Muscle layer of duodenum (tissue), 2 donors: ENCODE data around the gene DCTD.

Experiments
- H3K27ac ChIP-seq: one replicate; pipeline ENCODE4 v1.7.0; 2013; ENCODE audit warnings: mild to moderate bottlenecking, low read length
- H3K27me3 ChIP-seq: one replicate; pipeline ENCODE4 v1.7.0; 2013; ENCODE audit warnings: low read depth, mild to moderate bottlenecking, control low read depth, low read length
- H3K36me3 ChIP-seq, 2 donors: one replicate each; pipeline ENCODE4 v1.7.0; 2013; ENCODE audit warnings: low read length in 2 of 2, control low read depth in 1 of 2, mild to moderate bottlenecking in 1 of 2; ENCODE audit not compliant: insufficient read depth in 2 of 2, control insufficient read depth in 1 of 2
- H3K4me1 ChIP-seq, 2 donors: one replicate each; pipeline ENCODE4 v1.7.0; 2013; ENCODE audit warnings: low read length in 2 of 2, mild to moderate bottlenecking in 2 of 2, control low read depth in 1 of 2, moderate library complexity in 1 of 2; ENCODE audit not compliant: insufficient read depth in 2 of 2, control insufficient read depth in 1 of 2
- H3K4me3 ChIP-seq, 2 donors: one replicate each; pipeline ENCODE4 v1.7.0; 2013; ENCODE audit warnings: low read length in 2 of 2, low read depth in 1 of 2, mild to moderate bottlenecking in 1 of 2
- H3K9me3 ChIP-seq, 2 donors: one replicate each; pipeline ENCODE4 v1.7.0; 2013; ENCODE audit warnings: low read length in 2 of 2, control low read depth in 1 of 2, mild to moderate bottlenecking in 1 of 2; ENCODE audit not compliant: control insufficient read depth in 1 of 2
- donor health status: healthy.

The DCTD gene

GRCh38 chr4:182853731-182854330, 63.4 kb downstream of the DCTD start:
- Histone ChIP-seq H3K9me3 (peaks cover 0 to 7% of the 10 kb centered on the region in 2 donors), H3K27me3 (no peaks in the 10 kb centered on the region), H3K4me1 (no peaks in the 10 kb centered on the region), H3K36me3 (no peaks in the 10 kb centered on the region), H3K27ac (no peak overlapping the region), H3K4me3 (no peak overlapping the region)

DNA sequence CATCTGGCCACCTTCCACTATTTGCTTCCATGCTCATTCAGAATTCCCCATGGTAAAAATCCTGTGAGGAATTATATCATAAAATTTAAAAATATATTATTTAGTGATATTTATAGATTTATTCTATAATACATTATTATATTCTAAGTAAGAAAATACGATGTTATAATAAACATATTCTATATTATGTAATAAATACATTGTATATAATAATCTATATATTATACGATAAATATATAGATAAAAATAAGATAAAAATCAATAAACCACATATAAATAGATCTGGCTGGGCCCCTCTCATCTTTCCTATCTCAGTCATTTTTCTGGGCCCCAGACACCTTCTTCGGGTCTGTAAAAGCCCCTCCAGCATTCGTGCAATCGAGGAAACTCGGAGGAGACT, 68.5 kb downstream of the DCTD start:
- Histone ChIP-seq H3K27me3 (no peaks in the 10 kb centered on the region), H3K4me3 (no peak overlapping the region), H3K4me1 (no peaks in the 10 kb centered on the region), H3K36me3 (no peaks in the 10 kb centered on the region), H3K27ac (no peak overlapping the region), H3K9me3 (peaks cover 0 to 7% of the 10 kb centered on the region in 2 donors)

DNA sequence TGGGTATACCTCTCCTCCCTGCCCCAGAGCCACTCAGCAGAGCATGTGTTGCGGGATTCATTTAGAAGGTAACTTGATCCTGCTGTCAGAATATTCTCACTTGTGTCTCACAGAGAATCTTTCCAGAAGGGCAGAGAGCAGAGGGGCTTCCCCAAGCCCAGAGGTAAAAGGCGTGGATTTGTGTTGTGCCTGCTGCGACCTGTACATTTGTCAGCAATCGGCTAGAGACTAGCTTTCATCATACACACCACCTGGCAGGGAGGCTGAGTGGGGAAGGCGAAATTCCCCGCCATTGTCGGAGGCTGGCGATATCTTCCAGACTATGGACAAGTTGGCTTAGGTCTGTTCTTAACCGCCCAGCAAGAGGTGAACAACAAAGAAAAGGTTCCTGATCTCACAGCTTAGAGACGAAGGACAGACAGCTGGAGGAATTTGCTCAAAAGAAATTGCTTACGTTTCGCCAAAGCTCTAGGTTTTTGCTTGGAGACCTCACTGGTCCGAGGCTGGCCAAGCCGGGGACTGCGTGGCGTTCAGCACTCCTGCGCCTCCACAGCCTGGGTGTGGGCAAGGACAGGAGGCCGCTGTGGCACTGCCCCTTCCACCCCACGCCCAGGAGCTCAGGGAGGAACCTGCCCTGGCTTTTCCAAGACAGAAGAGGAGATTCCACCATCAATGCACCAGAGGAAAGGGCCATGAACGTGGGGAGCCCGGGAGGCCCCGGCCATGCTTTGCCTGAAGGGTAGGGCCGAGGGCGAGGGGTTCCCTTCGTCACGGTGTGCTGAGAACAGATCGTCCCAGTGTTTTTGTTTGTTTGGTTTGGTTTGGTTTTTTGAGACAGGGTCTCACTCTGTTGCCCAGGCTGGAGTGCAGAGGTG, 69.4 kb downstream of the DCTD start:
- no peaks in the 10 kb centered on the region for H3K36me3 ChIP-seq
- H3K4me1 ChIP-seq: no peaks in the 10 kb centered on the region
- no peak overlapping the region for H3K4me3 ChIP-seq
- H3K27ac ChIP-seq: no peak overlapping the region
- H3K27me3 ChIP-seq: no peaks in the 10 kb centered on the region
- H3K9me3 ChIP-seq: no peaks in the 10 kb centered on the region

DNA sequence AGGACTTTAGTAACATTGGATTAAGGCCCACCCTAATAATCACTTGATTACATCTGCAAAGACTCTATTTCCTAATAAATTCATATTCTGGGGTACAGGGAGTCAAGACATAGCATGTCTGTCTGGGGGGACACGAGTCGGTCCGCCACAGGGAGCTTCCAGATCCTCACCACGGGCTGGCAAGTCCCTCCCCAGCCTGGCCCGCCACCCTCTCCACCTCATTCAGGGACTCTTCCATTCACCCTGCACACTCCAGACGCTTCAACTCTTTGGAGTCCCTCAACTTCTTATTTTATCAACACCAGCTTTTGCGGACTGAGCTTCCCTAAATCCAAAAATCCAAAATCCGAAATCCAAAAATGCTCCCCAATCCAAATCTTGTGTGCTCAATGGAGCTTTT, 71.2 kb downstream of the DCTD start:
- H3K27ac ChIP-seq: no peak overlapping the region
- H3K36me3 ChIP-seq: no peaks in the 10 kb centered on the region
- no peaks in the 10 kb centered on the region for H3K4me1 ChIP-seq
- no peaks in the 10 kb centered on the region for H3K27me3 ChIP-seq
- H3K9me3 ChIP-seq: peaks cover 0 to 3% of the 10 kb centered on the region in 2 donors
- H3K4me3 ChIP-seq: no peak overlapping the region

DNA sequence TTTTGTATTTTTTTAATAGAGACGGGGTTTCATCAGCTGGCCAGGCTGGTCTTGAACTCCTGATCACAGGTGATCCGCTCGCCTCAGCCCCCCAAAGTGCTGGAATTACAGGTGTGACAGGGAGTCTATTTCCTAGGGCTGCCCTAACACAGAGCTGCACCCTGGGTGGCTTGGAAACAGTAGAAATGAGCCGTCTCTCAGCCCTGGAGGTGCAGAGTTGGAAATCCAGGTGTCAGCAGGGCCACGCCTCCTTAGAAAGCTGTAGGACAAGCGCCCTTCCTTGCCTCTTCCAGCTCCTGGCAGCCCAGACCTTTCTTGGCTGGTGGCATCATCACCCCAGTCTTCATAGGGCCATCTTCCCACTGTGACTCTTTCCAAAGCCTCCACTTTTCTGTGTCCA, 71.6 kb downstream of the DCTD start:
- no peaks in the 10 kb centered on the region for H3K36me3 ChIP-seq
- H3K9me3 ChIP-seq: peaks cover 0 to 6% of the 10 kb centered on the region in 2 donors
- no peaks in the 10 kb centered on the region for H3K27me3 ChIP-seq
- H3K4me3 ChIP-seq: no peak overlapping the region
- no peaks in the 10 kb centered on the region for H3K4me1 ChIP-seq
- H3K27ac ChIP-seq: no peak overlapping the region

GRCh38 chr4:182843808-182844325, 73.3 kb downstream of the DCTD start:
- H3K4me1 ChIP-seq: no peaks in the 10 kb centered on the region

GRCh38 chr4:182842759-182843390, 74.3 kb downstream of the DCTD start:
- Histone ChIP-seq H3K9me3 (peaks cover 0 to 6% of the 10 kb centered on the region in 2 donors), H3K4me3 (no peak overlapping the region), H3K27me3 (no peaks in the 10 kb centered on the region), H3K27ac (no peak overlapping the region), H3K4me1 (no peaks in the 10 kb centered on the region), H3K36me3 (no peaks in the 10 kb centered on the region)

More at GRCh38 chr4:182843808-182844325, 73.3 kb downstream of the DCTD start:
- no peak overlapping the region for H3K4me3 ChIP-seq
- H3K36me3 ChIP-seq: no peaks in the 10 kb centered on the region
- H3K27ac ChIP-seq: no peak overlapping the region
- H3K9me3 ChIP-seq: peaks cover 0 to 6% of the 10 kb centered on the region in 2 donors
- H3K27me3 ChIP-seq: no peaks in the 10 kb centered on the region

DNA sequence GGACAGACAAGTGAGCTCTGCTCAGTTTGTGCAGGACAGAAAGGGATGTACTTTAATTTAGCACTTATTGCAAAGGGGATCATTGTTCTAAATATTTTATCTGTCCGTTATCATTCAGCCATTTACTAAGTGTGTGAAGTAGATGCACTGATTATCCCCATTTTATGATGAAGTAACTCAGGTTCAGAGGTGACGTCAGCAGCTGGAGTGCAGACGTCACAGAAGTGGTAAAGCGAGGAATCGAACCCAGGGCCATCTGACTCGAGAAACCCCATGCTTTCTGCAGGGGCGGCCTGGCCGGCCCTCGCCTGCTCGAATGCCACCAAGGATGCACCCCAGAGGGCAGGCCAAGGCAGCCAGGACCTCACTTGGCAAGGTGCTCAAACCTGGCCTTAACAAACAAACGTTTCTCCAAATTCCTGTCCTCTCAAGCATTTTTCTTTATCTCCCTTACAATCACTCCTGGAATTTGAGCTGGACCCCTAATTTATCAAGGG, 75.0 kb downstream of the DCTD start:
- Histone ChIP-seq H3K4me1 (no peaks in the 10 kb centered on the region), H3K36me3 (no peaks in the 10 kb centered on the region), H3K4me3 (no peak overlapping the region), H3K9me3 (peaks cover 0 to 6% of the 10 kb centered on the region in 2 donors), H3K27me3 (no peaks in the 10 kb centered on the region), H3K27ac (no peak overlapping the region)

GRCh38 chr4:182840108-182840507, 77.1 kb downstream of the DCTD start:
- Histone ChIP-seq H3K4me3 (no peak overlapping the region), H3K27me3 (no peaks in the 10 kb centered on the region), H3K4me1 (no peaks in the 10 kb centered on the region), H3K27ac (no peak overlapping the region), H3K9me3 (peaks cover 0 to 6% of the 10 kb centered on the region in 2 donors), H3K36me3 (no peaks in the 10 kb centered on the region)
